HTR-8/SVneo (cell line): ENCODE measurements around the gene HYOU1.
"Not testable (repeated sequence)": the region's sequence is repeated elsewhere in the genome, so short reads cannot be mapped to it uniquely, and the experiment has no call there.

Experiments
- DNase-seq: peaks from one replicate; pipeline ENCODE4 v3.0.0; 2011; ENCODE audit warnings: low spot score, mixed read lengths; ENCODE audit not compliant: insufficient read length
- FAIRE-seq: peaks from 2 replicates; lab custom pipeline; 2011; peaks lifted over from hg19 to GRCh38; lab: Jason Lieb, UNC

Gene HYOU1

GRCh38 chr11:119025978-119026766 lies 30.8 kb downstream of the HYOU1 start:
- no peak for FAIRE-seq
- DNase-seq: no peak

GRCh38 chr11:119025541-119025940 lies 31.5 kb downstream of the HYOU1 start:
- FAIRE-seq (no peak), DNase-seq (no peak)

- FAIRE-seq (no peak), DNase-seq (no peak)
Observed at GRCh38 chr11:119025099-119025473, 31.9 kb downstream of the HYOU1 start.

GRCh38 chr11:119024430-119025098 lies 32.4 kb downstream of the HYOU1 start:
- FAIRE-seq (no peak), DNase-seq (no peak)

- DNase-seq (no peak), FAIRE-seq (no peak)
Observed at GRCh38 chr11:119023741-119024140, 33.3 kb downstream of the HYOU1 start.

- no peak for FAIRE-seq
- DNase-seq: no peak
Observed at GRCh38 chr11:119021631-119022030, 35.4 kb downstream of the HYOU1 start.

- FAIRE-seq (no peak), DNase-seq (no peak)
Observed at GRCh38 chr11:119019996-119020395, 37.0 kb downstream of the HYOU1 start.

GRCh38 chr11:119018074-119018938 lies 38.7 kb downstream of the HYOU1 start, which contains the start of the genes RPS25 and TRAPPC4:
TSS of gene RPS25 (minus strand) at chr11:119018343. CDS start at chr11:119018284, 59 bp downstream.
TSS of gene TRAPPC4 (plus strand) at chr11:119018766. CDS start at chr11:119018796, 30 bp downstream.
- DNase-seq (peak; percentile 96), FAIRE-seq (peak; percentile 62)

- not testable (repeated sequence) for DNase-seq, FAIRE-seq
Observed at GRCh38 chr11:119017377-119017776, 39.6 kb downstream of the HYOU1 start.

- DNase-seq: no peak
- FAIRE-seq: no peak
Observed at GRCh38 chr11:119016216-119017009, 40.6 kb downstream of the HYOU1 start.

GRCh38 chr11:119015054-119015611 lies 41.9 kb downstream of the HYOU1 start:
- no peak for DNase-seq
- no peak for FAIRE-seq

- no peak for FAIRE-seq
Observed at GRCh38 chr11:119014209-119014924, 42.6 kb downstream of the HYOU1 start.

GRCh38 chr11:119012629-119013170 lies 44.3 kb downstream of the HYOU1 start:
- DNase-seq: no peak
- FAIRE-seq: no peak

More at GRCh38 chr11:119014209-119014924, 42.6 kb downstream of the HYOU1 start:
- DNase-seq: no peak

- FAIRE-seq: no peak
- DNase-seq: no peak
Observed at GRCh38 chr11:119011476-119012053, 45.4 kb downstream of the HYOU1 start.

- DNase-seq (no peak), FAIRE-seq (no peak)
Observed at GRCh38 chr11:119006656-119007055, 50.3 kb downstream of the HYOU1 start.

- DNase-seq (no peak), FAIRE-seq (no peak)
Observed at GRCh38 chr11:119000906-119001305, 56.1 kb downstream of the HYOU1 start.

GRCh38 chr11:118998822-118999221 lies 58.2 kb downstream of the HYOU1 start:
- DNase-seq: peak; percentile 73
- FAIRE-seq: peak; percentile 33

- FAIRE-seq: no peak
- no peak for DNase-seq
Observed at GRCh38 chr11:118998388-118998717, 58.7 kb downstream of the HYOU1 start.
